HepG2 (cell line): ENCODE data around the gene TRIM62. TPM values are rescaled to one million over a fixed set of nuclear protein-coding genes. Genes with fewer than 3 reads are reported as not detected.

Experiments used
- AGO1 ChIP-seq: fragments of 200-400 bp; formaldehyde crosslinking; IDR thresholded peaks from 2 replicates; pipeline ENCODE4 v1.6.1; 2017; ENCODE audit warnings: mild to moderate bottlenecking, low read depth, low read length, moderate library complexity; ENCODE audit not compliant: poor library complexity, severe bottlenecking
- ASH2L ChIP-seq: fragments of 300-600, 200-600 bp; sonication (generic); IDR thresholded peaks from 2 replicates; pipeline ENCODE4 v1.7.0; 2017; ENCODE audit warnings: low read depth, mild to moderate bottlenecking, moderate library complexity, mixed read lengths, low read length; ENCODE audit not compliant: insufficient read length
- CREM ChIP-seq, 2 experiments: sonication (generic) in 1 of 2; formaldehyde crosslinking in 1 of 2; IDR thresholded peaks; 2 replicates each; pipeline versions ENCODE4 v1.4.0 to v1.6.1; 2016 to 2020; ENCODE audit warnings: antibody characterized with exemption in 1 of 2, mild to moderate bottlenecking in 1 of 2, missing genetic modification reagents in 1 of 2
- DPF2 ChIP-seq: sonication (generic); formaldehyde crosslinking; IDR thresholded peaks from 2 replicates; pipeline ENCODE4 v1.4.0; 2020; ENCODE audit warnings: mild to moderate bottlenecking, low read depth, missing genetic modification reagents, borderline replicate concordance
- HDAC2 ChIP-seq: sonication (generic); formaldehyde crosslinking; IDR thresholded peaks from 2 replicates; pipeline ENCODE4 v1.4.0; 2020; ENCODE audit warnings: missing genetic modification reagents
- HIVEP1 ChIP-seq: sonication (generic); formaldehyde crosslinking; IDR thresholded peaks from 2 replicates; pipeline ENCODE4 v1.4.0; 2020; ENCODE audit warnings: mild to moderate bottlenecking, missing genetic modification reagents
- KDM2A ChIP-seq: sonication (generic); formaldehyde crosslinking; IDR thresholded peaks from 2 replicates; pipeline ENCODE4 v1.4.0; 2020; ENCODE audit warnings: low read depth, missing genetic modification reagents, borderline replicate concordance
- KLF15 ChIP-seq: sonication (generic); formaldehyde crosslinking; IDR thresholded peaks from 2 replicates; pipeline ENCODE4 v1.8.1; 2023; ENCODE audit warnings: borderline replicate concordance, mild to moderate bottlenecking, inconsistent platforms, missing genetic modification reagents, mixed read lengths
- KLF6 ChIP-seq: IDR thresholded peaks from 2 replicates; pipeline ENCODE4 v1.8.0; 2016; ENCODE audit warnings: missing biosample characterization, missing genetic modification reagents
- SIX1 ChIP-seq: sonication (generic); formaldehyde crosslinking; IDR thresholded peaks from 2 replicates; pipeline ENCODE4 v1.4.0; 2020; ENCODE audit warnings: missing genetic modification reagents, borderline replicate concordance
- SSRP1 ChIP-seq: IDR thresholded peaks from 2 replicates; pipeline ENCODE4 v1.6.1; 2016; ENCODE audit warnings: control low read depth
- SUZ12 ChIP-seq: fragments of 150-350 bp; IDR thresholded peaks from 2 replicates; pipeline ENCODE4 v1.6.1; 2014; ENCODE audit warnings: low read depth, low read length
- TCF12 ChIP-seq, 2 experiments: fragments of 450-650 bp in 1 of 2; sonication (generic) in 1 of 2; formaldehyde crosslinking in 1 of 2; IDR thresholded peaks; 2 replicates each; pipeline versions ENCODE4 v1.6.1 to v1.8.0; 2017 to 2022; ENCODE audit warnings: antibody characterized with exemption in 1 of 2, mild to moderate bottlenecking in 1 of 2, missing genetic modification reagents in 1 of 2, moderate library complexity in 1 of 2
- ZFP41 ChIP-seq: sonication (generic); formaldehyde crosslinking; IDR thresholded peaks from 2 replicates; pipeline ENCODE4 v1.4.0; 2020; ENCODE audit warnings: mild to moderate bottlenecking, missing genetic modification reagents, borderline replicate concordance
- ZNF124 ChIP-seq: sonication (generic); formaldehyde crosslinking; IDR thresholded peaks from 2 replicates; pipeline ENCODE4 v1.4.0; 2020; ENCODE audit warnings: missing genetic modification reagents
- ZNF354B ChIP-seq: sonication (generic); formaldehyde crosslinking; IDR thresholded peaks from 2 replicates; pipeline ENCODE4 v1.8.0; 2022; ENCODE audit warnings: mild to moderate bottlenecking, missing genetic modification reagents
- polyA plus RNA-seq, 8 experiments: library from polyadenylated mRNA; depleted of rRNA in 3 of 8; stranded (reverse) in 7 of 8; unstranded in 1 of 8; fragments of >200 nt; fragmentation: Illumina TruSeq in 4 of 8; extraction: Trizol in 4 of 8; gene quantifications; 2 replicates each; pipeline versions ENCODE4 v1.2.1 to v1.2.3, GENCODE V29; 2011 to 2016; ENCODE audit warnings: low read depth in 4 of 8, missing spikeins in 1 of 8, mixed read lengths in 1 of 8; ENCODE audit not compliant: insufficient read depth in 1 of 8
- total RNA-seq, 5 experiments: library from RNA; depleted of rRNA; stranded (reverse); fragments of >200 nt; fragmentation: Illumina TruSeq; extraction: Trizol; gene quantifications; 2 replicates each; pipeline ENCODE4 v1.2.3, GENCODE V29; 2016; ENCODE audit warnings: low read depth in 1 of 5
- TF ChIP-seq, protein P1 (sequence below): sonication (generic); formaldehyde crosslinking; IDR thresholded peaks from 2 replicates; pipeline ENCODE4 v1.5.0; 2020; ENCODE audit warnings: missing genetic modification reagents
- TF ChIP-seq, protein P2 (sequence below): IDR thresholded peaks from 2 replicates; pipeline ENCODE4 v1.6.1; 2012; ENCODE audit warnings: low read length, improper control_type of control experiment
- TF ChIP-seq, protein P3 (sequence below): sonication (generic); formaldehyde crosslinking; IDR thresholded peaks from 2 replicates; pipeline ENCODE4 v1.8.1; 2023; ENCODE audit warnings: mild to moderate bottlenecking, missing genetic modification reagents
- TF ChIP-seq, protein P4 (sequence below): sonication (generic); formaldehyde crosslinking; IDR thresholded peaks from 2 replicates; pipeline ENCODE4 v1.4.0; 2020; ENCODE audit warnings: missing genetic modification reagents, borderline replicate concordance

The TRIM62 gene
- total and polyA plus RNA-seq, 2 of the 13 experiments (the other 11 are each of a cell fraction or from before 2014, with no cell fraction given), result 0.53 to 0.57 TPM

DNA sequence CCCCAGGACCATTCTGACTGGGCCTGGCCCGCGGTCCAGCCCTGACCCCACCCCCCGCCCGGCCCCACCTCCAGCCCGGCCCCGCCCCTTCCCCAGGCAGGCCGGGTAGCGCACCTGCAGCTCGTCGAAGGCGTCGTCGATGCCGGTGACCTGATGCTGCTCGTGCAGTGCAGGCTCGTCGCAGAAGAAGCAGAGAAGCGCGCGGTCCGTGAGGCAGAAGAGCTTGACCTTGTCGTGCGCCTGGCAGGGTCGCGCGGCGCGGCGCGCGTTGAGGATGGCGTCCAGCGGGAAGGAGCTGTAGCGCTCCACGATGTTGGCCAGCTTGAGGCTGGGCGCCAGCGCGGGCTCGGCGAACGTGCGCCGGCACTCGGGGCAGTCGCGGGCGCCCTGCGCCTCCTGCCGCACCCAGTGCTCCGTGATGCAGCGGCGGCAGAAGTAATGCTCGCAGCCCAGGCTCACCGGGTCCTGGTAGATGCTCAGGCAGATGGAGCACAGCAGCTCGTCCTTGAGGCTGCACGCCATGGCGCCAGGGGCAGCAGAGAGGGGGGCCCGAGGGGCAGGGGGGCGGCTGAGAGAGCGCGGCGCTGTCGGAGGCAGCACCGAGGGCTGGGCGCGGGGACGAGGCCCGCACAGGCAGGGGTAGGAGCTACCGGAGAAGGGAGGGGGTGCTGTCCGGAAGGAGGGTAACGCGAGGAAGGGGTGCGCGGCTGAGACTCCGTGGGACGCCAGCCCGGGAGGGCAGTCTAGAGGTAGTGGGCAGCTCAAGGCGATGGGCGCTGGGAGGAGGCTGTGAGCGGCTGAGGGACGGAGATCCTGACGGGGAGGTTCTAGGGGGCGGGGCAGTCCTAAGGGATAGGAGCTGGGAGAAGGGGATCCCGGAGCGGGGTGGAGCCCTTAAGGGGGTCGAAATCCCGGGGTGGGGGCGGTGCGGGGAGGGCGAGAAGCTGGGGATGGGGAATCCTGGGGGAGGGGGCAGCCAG lies 642 bp downstream of the TRIM62 start (continued):
- TF ChIP-seq, protein P1, sequence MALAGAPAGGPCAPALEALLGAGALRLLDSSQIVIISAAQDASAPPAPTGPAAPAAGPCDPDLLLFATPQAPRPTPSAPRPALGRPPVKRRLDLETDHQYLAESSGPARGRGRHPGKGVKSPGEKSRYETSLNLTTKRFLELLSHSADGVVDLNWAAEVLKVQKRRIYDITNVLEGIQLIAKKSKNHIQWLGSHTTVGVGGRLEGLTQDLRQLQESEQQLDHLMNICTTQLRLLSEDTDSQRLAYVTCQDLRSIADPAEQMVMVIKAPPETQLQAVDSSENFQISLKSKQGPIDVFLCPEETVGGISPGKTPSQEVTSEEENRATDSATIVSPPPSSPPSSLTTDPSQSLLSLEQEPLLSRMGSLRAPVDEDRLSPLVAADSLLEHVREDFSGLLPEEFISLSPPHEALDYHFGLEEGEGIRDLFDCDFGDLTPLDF, result no peak
- TF ChIP-seq SIX1 (CRISPR knock-in tag) (no peak), AGO1 (no peak), KLF15 (CRISPR knock-in tag) (no peak), ZNF354B (CRISPR knock-in tag) (no peak), TCF12 (IDR thresholded peaks at IDR 0.05) (no peak), TCF12 (CRISPR knock-in tag; IDR thresholded peaks at IDR 0.05) (no peak), ASH2L (no peak), CREM (IDR thresholded peaks at IDR 0.05) (no peak), CREM (CRISPR knock-in tag; IDR thresholded peaks at IDR 0.05) (no peak), ZFP41 (no peak), KDM2A (no peak), DPF2 (CRISPR knock-in tag) (no peak), HIVEP1 (no peak), SUZ12 (no peak), SSRP1 (CRISPR knock-in tag) (no peak), ZNF124 (no peak), KLF6 (no peak), HDAC2 (no peak)
- TF ChIP-seq, protein P2, sequence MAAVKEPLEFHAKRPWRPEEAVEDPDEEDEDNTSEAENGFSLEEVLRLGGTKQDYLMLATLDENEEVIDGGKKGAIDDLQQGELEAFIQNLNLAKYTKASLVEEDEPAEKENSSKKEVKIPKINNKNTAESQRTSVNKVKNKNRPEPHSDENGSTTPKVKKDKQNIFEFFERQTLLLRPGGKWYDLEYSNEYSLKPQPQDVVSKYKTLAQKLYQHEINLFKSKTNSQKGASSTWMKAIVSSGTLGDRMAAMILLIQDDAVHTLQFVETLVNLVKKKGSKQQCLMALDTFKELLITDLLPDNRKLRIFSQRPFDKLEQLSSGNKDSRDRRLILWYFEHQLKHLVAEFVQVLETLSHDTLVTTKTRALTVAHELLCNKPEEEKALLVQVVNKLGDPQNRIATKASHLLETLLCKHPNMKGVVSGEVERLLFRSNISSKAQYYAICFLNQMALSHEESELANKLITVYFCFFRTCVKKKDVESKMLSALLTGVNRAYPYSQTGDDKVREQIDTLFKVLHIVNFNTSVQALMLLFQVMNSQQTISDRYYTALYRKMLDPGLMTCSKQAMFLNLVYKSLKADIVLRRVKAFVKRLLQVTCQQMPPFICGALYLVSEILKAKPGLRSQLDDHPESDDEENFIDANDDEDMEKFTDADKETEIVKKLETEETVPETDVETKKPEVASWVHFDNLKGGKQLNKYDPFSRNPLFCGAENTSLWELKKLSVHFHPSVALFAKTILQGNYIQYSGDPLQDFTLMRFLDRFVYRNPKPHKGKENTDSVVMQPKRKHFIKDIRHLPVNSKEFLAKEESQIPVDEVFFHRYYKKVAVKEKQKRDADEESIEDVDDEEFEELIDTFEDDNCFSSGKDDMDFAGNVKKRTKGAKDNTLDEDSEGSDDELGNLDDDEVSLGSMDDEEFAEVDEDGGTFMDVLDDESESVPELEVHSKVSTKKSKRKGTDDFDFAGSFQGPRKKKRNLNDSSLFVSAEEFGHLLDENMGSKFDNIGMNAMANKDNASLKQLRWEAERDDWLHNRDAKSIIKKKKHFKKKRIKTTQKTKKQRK, result no peak
- TF ChIP-seq, protein P3, sequence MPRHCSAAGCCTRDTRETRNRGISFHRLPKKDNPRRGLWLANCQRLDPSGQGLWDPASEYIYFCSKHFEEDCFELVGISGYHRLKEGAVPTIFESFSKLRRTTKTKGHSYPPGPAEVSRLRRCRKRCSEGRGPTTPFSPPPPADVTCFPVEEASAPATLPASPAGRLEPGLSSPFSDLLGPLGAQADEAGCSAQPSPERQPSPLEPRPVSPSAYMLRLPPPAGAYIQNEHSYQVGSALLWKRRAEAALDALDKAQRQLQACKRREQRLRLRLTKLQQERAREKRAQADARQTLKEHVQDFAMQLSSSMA (CRISPR knock-in tag), result no peak
- TF ChIP-seq, protein P4, sequence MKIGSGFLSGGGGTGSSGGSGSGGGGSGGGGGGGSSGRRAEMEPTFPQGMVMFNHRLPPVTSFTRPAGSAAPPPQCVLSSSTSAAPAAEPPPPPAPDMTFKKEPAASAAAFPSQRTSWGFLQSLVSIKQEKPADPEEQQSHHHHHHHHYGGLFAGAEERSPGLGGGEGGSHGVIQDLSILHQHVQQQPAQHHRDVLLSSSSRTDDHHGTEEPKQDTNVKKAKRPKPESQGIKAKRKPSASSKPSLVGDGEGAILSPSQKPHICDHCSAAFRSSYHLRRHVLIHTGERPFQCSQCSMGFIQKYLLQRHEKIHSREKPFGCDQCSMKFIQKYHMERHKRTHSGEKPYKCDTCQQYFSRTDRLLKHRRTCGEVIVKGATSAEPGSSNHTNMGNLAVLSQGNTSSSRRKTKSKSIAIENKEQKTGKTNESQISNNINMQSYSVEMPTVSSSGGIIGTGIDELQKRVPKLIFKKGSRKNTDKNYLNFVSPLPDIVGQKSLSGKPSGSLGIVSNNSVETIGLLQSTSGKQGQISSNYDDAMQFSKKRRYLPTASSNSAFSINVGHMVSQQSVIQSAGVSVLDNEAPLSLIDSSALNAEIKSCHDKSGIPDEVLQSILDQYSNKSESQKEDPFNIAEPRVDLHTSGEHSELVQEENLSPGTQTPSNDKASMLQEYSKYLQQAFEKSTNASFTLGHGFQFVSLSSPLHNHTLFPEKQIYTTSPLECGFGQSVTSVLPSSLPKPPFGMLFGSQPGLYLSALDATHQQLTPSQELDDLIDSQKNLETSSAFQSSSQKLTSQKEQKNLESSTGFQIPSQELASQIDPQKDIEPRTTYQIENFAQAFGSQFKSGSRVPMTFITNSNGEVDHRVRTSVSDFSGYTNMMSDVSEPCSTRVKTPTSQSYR (CRISPR knock-in tag), result no peak
